Testis (tissue), 3 donors: Measurements from ENCODE around the gene NLGN4X. TPM values are rescaled to one million over a fixed set of nuclear protein-coding genes. Genes with fewer than 3 reads are reported as not detected.
A peak's percentile ranks its signal among the peaks of the same experiment; 100 is the strongest.
"Not testable (repeated sequence)": the region's sequence is repeated elsewhere in the genome, so short reads cannot be mapped to it uniquely, and the experiment has no call there.

ENCODE experiments used
- DNase-seq: peaks from one replicate; pipeline ENCODE4 v3.0.0-alpha.2; 2019
- H3K27ac ChIP-seq, 2 donors: fragments of 200-600 bp; sonication (generic); one replicate each; pipeline ENCODE4 v1.5.1; 2019
- H3K27me3 ChIP-seq: fragments of 200-600 bp; sonication (generic); one replicate; pipeline ENCODE4 v1.5.1; 2019
- H3K36me3 ChIP-seq: fragments of 200-600 bp; sonication (generic); one replicate; pipeline ENCODE4 v1.5.1; 2017; ENCODE audit warnings: low read depth; ENCODE audit errors: missing control alignments
- H3K4me1 ChIP-seq: fragments of 200-600 bp; sonication (generic); one replicate; pipeline ENCODE4 v1.5.1; 2019
- H3K4me3 ChIP-seq, 2 donors: fragments of 200-600 bp; sonication (generic); one replicate each; pipeline ENCODE4 v1.5.1; 2017 to 2019
- H3K9me3 ChIP-seq: fragments of 200-600 bp; sonication (generic); one replicate; pipeline ENCODE4 v1.5.1; 2017
- POLR2A ChIP-seq: fragments of 450-650 bp; IDR thresholded peaks from one replicate; pipeline ENCODE4 v1.6.1; 2017; ENCODE audit warnings: antibody characterized with exemption, mild to moderate bottlenecking, moderate library complexity
- WGBS, 2 donors: methylation state at CpG; one replicate each; pipeline ENCODE4 v1.1.5; 2018; 5-methylcytosine and 5-hydroxymethylcytosine counted together
- intact Hi-C: fragments of 100-400 bp; cut with DNase I; formaldehyde crosslinking; loops from one replicate; pipeline ENCODE4 v1.15.1; 2023; ENCODE audit warnings: low total_unique reads
- polyA plus RNA-seq: library from polyadenylated mRNA; stranded (reverse); fragments of 350-450 nt; fragmentation: Illumina TruSeq; extraction: RNeasy Lipid Tissue Mini Kit (QIAGEN cat#74804); gene quantifications from one replicate; pipeline ENCODE4 v1.2.3, GENCODE V29; 2014; ENCODE audit warnings: low read depth, low replicate concordance; ENCODE audit not compliant: insufficient read depth
- total RNA-seq, 2 donors: library from RNA; depleted of rRNA; stranded (reverse); fragments of >200 nt; gene quantifications; one replicate each; pipeline ENCODE4 v1.2.3, GENCODE V29; 2016
- TF ChIP-seq, protein P1 (sequence below), 3 experiments: fragments of 450-650 bp in 2 of 3; fragments of 200-600 bp in 1 of 3; sonication (generic) in 1 of 3; IDR thresholded peaks; one replicate each; pipeline ENCODE4 v1.5.1; 2016 to 2019; ENCODE audit warnings: antibody characterized with exemption in 3 of 3, mild to moderate bottlenecking in 2 of 3, moderate library complexity in 1 of 3

NLGN4X gene
- total and polyA plus RNA-seq, 3 donors from 2014 or later, result 3.6 to 15.9 (median 10.4) TPM

DNA sequence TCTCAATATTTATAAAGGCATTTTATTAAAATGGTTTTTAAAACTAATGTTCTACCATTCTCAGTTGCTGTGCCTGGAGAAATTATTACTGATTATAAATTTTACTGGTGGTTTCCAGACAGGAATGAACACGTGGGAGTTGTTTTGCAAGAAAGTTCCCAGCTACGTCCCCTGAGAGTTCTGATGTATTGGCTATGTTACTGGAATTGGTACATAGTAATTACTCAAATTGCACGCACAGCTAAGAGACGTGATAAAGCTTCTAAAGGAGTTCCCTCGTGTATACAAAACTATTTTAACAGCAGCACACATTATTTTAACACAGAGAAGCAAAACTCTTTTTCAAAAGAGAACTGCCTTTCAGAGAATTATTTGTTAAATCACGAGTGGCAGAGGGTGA lies 292.2 kb downstream of the NLGN4X start:
- Histone ChIP-seq H3K27ac (no peak overlapping the region), H3K9me3 (no peaks in the 10 kb centered on the region), H3K36me3 (no peaks in the 10 kb centered on the region), H3K27me3 (no peaks in the 10 kb centered on the region), H3K4me1 (no peaks in the 10 kb centered on the region), H3K4me3 (no peak overlapping the region)
- TF ChIP-seq POLR2A, result no peak
- TF ChIP-seq, protein P1, sequence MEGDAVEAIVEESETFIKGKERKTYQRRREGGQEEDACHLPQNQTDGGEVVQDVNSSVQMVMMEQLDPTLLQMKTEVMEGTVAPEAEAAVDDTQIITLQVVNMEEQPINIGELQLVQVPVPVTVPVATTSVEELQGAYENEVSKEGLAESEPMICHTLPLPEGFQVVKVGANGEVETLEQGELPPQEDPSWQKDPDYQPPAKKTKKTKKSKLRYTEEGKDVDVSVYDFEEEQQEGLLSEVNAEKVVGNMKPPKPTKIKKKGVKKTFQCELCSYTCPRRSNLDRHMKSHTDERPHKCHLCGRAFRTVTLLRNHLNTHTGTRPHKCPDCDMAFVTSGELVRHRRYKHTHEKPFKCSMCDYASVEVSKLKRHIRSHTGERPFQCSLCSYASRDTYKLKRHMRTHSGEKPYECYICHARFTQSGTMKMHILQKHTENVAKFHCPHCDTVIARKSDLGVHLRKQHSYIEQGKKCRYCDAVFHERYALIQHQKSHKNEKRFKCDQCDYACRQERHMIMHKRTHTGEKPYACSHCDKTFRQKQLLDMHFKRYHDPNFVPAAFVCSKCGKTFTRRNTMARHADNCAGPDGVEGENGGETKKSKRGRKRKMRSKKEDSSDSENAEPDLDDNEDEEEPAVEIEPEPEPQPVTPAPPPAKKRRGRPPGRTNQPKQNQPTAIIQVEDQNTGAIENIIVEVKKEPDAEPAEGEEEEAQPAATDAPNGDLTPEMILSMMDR (IDR thresholded peaks at IDR 0.05), result no peak
- intact Hi-C loops, result no loop called here
- WGBS, 2 donors, result 23 to 28% methylated on average over 6 of the region's 6 CpGs
- peak; percentile 25 for DNase-seq

DNA sequence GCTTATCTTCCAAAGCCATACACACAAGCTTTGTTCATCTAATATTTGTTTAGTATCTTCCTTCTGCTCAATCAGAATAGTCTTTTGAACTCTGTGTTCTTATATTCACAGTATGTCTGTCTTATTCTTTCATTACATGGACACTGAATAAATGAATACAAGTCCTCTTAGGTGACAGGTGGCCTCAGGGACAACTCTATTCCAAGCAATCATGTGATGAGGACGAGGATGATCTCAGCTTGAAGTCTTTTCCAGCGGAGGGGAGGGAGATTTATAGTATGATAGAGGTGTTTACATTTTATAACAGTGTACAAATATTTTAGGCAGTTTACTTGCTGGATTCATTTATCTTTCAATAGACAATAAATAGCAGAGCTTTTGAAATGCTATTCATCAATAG lies 300.4 kb downstream of the NLGN4X start:
- TF ChIP-seq POLR2A, result no peak
- TF ChIP-seq, protein P1 (IDR thresholded peaks at IDR 0.05), result no peak
- Histone ChIP-seq H3K36me3 (no peaks in the 10 kb centered on the region), H3K4me1 (no peaks in the 10 kb centered on the region), H3K27ac (no peak overlapping the region), H3K9me3 (no peaks in the 10 kb centered on the region), H3K4me3 (no peak overlapping the region), H3K27me3 (no peaks in the 10 kb centered on the region)
- no peak for DNase-seq
- intact Hi-C loops, result no loop called here
- WGBS, 2 donors, result 60 to 94% methylated on average over 2 of the region's 2 CpGs

DNA sequence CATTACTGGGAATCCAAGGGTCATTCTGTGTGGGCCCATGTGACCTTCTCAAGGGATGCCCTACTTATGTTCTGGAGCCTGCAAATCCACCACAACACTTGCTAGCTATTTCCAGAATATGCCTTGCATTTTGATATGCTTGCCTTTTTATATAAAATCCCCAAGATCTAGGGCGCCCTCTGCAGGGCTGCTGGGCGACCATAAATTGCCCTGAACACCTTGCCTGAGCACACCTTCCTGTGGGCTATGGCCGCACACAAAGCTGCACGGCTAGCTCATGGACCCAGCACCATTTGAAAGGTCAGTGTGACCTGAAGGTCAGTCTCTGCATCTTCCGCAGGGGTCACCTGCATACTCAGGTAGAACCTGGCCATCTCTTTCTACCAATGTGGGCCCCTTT lies 311.7 kb downstream of the NLGN4X start:
- no peak overlapping the region for H3K27ac ChIP-seq
- DNase-seq, result no peak
- no peaks in the 10 kb centered on the region for H3K9me3 ChIP-seq
- WGBS, 2 donors, result 93 to 97% methylated on average over 5 of the region's 5 CpGs
- TF ChIP-seq, protein P1 (IDR thresholded peaks at IDR 0.05), result no peak
- no peak for TF ChIP-seq POLR2A
- intact Hi-C loops, result no loop called here
- H3K36me3 ChIP-seq, result no peaks in the 10 kb centered on the region
- no peak overlapping the region for H3K4me3 ChIP-seq
- no peaks in the 10 kb centered on the region for H3K27me3 ChIP-seq
- no peaks in the 10 kb centered on the region for H3K4me1 ChIP-seq

DNA sequence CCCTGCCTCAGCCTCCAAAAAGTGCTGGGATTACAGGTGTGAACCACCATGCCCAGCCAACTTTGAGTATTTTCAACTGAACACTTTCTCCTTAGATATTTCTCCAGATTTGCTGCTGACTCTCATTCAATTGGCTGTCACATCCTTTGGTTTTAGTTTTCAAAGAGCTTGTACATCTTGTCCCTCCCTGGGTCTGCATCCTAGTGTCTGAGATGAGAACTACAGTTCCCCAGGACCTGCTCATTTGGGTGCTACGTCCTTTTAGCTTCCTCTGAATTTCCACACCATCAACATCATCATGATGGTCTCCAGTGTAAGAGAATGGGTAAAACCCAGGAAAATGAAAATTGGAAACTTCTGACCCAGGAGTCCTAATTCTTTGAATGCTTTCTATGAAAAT lies 312.9 kb downstream of the NLGN4X start:
- Histone ChIP-seq H3K27me3 (no peaks in the 10 kb centered on the region), H3K9me3 (no peaks in the 10 kb centered on the region), H3K27ac (no peak overlapping the region), H3K4me3 (no peak overlapping the region), H3K4me1 (no peaks in the 10 kb centered on the region), H3K36me3 (no peaks in the 10 kb centered on the region)
- DNase-seq, result no peak
- WGBS, 2 donors, result 56 to 75% methylated on average over 1 of the region's 1 CpG
- TF ChIP-seq, protein P1 (IDR thresholded peaks at IDR 0.05), result no peak
- no peak for TF ChIP-seq POLR2A
- intact Hi-C loops, result no loop called here

DNA sequence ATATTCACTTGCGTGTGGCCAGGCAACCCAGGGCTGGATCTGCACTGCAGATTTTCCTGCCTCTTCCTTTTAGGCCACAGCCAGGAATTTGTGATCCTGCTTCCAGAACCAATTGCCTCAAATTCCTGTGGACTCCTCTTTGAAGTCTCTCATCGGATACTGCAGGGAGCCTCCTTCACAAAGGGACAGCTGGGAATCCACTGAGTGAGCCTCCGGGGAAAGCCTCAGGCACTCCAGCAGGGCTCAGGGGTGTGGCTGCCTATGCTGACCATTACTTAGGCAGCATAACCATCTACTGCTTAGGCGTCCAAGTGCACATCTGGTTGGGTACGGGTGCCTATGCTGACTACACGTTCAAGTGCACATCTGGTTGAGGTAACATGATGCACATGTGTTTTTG lies 321.5 kb downstream of the NLGN4X start:
- H3K27me3 ChIP-seq, result no peaks in the 10 kb centered on the region
- intact Hi-C loops, result no loop called here
- H3K27ac ChIP-seq, result no peak overlapping the region
- TF ChIP-seq POLR2A, result no peak
- TF ChIP-seq, protein P1 (IDR thresholded peaks at IDR 0.05), result no peak
- WGBS, 2 donors, result 86 to 90% methylated on average over 5 to 6 of the region's 6 CpGs
- no peak for DNase-seq
- H3K4me3 ChIP-seq, result no peak overlapping the region
- H3K36me3 ChIP-seq, result no peaks in the 10 kb centered on the region
- no peaks in the 10 kb centered on the region for H3K9me3 ChIP-seq
- H3K4me1 ChIP-seq, result no peaks in the 10 kb centered on the region

DNA sequence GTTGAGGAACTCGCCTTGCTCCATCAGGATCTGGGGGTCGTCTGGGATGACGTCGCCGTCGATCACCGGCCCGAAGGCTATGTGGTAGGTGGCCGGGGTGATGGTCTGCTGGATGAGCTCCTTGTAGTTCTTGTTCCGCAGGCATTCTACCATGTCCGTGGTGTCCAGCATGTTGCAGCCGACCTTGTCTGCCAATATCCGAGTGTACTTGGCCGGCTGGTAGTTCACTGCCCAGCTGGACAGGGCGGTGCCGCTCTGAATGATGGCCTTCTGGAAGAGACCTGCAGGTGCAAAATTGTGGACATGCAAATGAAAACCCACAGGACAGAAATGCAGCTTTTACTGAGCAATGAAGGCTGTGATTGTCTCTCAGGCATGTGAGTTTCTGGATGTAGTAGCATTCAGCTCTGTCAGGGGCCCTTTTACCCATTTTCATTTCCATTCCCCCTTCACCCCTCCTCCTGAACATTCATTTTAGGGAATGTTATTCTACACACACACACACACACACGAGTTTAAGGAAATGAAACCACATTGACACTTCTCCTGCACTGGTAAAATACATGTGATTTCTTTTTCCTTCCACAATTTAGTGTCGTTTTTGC lies 325.0 kb downstream of the NLGN4X start:
- H3K4me3 ChIP-seq, DNase-seq, H3K27ac ChIP-seq, H3K9me3 ChIP-seq, H3K4me1 ChIP-seq, intact Hi-C loops, H3K36me3 ChIP-seq, H3K27me3 ChIP-seq: not testable (repeated sequence)
- 90 to 97% methylated on average over 2 to 6 of the region's 18 CpGs for WGBS, 2 donors
